ENCODE results near the gene CHKA.

Gene CHKA

DNA sequence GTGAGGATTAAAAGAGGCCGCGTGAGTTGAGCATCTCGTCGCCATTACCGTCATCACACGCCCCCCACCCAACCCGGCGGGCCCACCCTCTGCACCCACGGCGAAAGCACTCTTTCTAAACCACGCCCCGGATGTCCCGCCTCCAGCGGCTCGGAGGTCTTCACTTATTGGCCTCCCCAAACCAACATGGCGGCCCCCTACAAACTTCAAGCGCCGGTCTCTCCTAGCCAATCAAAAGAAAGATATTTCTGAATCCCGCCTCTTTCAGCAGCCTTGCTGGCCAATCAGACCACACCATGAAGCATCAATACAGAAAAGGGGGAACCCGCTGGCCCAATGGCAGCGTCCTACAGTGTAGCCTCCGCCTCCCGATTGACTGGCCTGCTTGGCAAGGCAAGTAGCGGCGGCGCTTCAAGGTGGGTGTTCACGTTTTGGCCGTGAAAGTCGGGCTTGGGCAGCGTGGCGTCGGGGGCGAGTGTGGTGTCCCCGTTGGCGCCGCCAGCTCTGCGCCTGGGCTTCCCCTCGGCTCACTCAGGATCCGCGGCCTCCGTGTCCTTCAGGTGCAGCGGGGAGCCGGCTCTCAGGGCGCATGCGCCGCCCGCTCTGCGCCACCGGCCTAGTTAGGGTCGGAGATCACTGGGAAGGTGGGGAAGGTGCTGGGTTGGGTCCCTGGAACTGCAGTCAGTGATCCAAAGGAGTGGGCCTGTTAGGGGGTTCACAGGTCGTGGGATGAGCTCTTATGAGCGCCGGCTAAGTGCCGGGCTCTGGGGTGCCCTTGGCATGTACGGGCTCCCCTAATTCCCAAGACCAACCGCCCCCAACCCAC, 90.7 kb downstream of the CHKA start, which contains the start of gene NDUFS8:
TSS of gene NDUFS8 (plus strand) at position 364 of the 826 bp plus-strand sequence. CDS start 1,471 bp downstream, outside the sequence.
- peak; percentile 99 for DNase-seq

DNA sequence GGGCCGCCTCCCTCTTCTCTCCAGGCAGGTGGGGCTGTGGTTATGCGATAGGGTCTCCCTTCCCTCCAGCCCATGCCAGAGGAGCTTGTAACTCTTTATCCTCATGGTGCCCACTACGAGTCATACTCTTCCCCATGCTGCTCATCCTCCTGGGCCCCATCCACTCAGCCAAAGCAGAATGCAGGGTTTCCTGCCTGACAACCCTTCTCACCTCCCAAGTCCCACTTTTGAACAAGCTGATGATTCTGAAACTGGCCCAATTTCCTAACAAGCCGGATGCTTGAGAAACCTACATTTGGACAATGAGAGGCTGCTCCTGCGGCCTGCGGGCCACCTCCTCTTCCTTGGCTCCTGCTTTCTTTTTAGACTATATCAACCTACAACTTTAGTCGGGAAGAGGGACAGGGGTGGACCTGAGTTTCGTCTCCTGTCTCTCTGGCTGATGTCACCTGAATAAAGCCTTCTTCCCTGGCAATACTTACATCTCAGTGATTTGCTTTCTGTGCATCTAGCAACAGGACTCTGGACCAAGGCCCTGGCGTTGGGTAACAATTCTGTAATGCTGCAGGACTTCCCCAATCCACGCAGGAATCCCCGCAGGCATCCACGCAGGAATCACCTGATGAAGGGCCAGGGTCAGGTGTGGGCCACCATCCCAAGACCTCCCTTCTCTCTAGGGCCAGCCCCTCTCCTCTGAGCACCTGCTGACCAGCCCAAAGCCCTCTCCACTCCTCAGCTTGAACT, 92.2 kb downstream of the CHKA start:
- peak; percentile 70 for DNase-seq

DNA sequence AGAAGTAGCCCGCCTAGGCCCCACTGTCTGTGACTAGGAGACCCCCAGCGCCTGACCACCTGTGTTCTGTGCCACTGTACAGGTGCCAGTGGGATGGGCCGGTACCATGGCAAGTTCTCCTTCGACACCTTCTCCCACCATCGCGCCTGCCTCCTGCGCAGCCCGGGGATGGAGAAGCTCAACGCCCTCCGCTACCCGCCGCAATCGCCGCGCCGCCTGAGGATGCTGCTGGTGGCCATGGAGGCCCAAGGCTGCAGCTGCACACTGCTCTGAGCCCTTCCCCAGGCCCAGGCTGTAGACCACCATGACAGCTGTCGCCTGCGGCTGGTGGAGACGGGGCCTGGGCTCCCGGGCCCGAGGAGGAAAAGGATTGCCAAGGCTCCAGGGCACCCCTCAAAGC, 93.5 kb downstream of the CHKA start:
- DNase-seq: no peak

DNA sequence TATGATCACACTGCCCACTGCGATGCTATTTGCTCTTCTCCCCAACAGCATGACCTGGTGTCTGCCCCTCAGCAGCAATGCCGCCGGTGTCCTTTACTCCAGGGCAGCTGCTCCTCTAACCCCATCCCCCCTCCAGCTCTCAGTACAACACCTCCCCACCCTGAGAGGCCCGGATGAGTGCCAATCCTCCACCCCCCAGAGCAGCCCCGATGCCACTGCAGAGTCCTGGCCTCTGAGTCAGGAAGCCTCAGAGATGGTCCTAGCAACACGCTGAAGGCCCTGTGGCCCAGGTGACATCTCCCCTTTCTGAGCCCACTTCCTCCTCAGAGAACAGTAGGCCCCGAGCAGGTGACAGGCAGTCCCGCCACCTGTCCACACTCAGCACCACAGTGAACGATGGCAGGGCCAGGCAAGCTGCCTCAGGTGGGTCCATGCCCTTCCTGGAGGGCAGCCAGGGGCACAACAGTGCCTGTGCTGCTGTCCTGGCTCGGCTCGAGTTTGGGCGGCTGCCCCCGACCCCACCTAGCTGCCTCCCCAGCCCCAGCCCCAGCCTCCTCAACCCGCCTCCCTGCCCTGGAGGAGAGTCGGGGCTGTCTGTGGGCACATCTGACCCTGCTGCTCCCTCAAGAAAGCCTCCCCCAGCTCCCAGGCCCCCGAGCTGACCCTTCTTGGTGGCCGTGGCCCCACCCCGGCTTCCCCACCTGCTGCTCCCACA, 94.6 kb downstream of the CHKA start:
- no peak for DNase-seq

DNA sequence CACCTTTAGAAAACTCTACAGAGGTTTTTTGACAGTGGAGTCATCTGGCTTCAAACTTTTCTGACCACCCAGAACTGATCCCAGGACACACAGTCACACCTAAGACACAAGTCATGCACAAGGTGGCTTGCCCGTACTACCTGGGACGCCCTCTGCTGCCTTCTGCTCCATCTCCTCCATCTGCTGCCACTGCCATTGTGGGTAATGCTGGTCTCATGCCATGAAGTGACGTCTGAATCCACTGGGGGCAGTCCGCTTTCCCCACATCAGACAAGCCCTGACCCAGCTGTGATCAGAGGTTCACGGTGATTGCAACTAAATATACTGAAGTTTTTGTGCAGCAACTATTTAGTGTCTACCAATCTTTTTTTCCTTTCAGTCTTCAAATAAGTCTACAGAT, 96.1 kb downstream of the CHKA start:
- DNase-seq: no peak

DNA sequence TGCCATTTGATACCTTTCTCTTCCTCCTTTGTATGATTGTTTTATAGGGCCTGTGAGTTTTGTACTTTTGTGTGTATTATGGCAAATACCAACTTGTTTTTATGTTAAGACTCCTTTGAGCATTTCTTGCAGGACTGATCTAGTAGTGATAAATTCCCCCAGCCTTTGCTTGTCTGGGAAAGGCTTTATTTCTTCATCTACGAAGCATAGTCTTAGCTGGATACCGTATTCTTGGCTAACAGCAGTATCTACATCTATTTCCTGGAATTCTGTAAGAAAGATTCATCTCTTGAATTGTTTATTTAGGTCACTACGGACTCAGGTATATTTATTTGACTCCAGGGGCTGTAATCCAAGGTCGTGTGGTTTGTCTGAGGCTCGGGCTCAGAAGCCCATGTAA, 96.7 kb downstream of the CHKA start:
- DNase-seq: no peak

DNA sequence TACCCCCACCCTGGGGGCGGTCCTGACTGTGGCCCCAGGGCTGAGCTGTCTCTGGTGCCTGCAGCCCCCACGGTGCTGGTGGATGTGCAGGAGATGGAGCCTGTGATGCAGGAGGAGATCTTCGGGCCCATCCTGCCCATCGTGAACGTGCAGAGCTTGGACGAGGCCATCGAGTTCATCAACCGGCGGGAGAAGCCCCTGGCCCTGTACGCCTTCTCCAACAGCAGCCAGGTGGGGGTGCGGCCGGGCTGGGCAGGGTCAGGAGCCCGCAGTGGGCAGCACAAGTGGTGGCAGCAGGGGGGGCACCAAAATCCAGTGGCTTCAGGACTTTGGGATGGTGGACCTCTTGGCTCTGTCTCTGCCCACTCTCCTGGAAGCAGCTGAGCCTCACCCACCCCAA, 98.7 kb downstream of the CHKA start:
- DNase-seq: no peak

DNA sequence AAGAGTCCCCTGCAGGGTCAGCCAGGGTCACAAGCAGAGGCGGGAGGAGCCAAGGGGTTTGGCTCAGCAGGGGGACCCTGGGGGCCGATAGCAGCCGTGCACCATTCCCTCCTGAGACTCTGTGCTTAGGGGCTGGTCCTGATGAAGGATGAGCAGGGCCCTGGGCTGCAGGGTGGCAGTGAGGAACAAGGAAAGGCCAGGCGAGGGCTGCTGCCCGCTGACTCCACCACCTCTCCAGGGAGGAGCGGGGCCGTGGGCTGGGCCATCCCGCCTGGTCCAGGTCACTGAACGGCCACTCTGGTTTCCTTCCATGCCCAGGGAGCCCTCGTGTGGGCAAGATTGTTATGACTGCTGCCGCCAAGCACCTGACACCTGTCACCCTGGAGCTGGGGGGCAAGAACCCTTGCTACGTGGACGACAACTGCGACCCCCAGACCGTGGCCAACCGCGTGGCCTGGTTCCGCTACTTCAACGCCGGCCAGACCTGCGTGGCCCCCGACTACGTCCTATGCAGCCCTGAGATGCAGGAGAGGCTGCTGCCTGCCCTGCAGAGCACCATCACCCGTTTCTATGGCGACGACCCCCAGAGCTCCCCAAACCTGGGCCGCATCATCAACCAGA, 99.9 kb downstream of the CHKA start:
- no peak for DNase-seq

DNA sequence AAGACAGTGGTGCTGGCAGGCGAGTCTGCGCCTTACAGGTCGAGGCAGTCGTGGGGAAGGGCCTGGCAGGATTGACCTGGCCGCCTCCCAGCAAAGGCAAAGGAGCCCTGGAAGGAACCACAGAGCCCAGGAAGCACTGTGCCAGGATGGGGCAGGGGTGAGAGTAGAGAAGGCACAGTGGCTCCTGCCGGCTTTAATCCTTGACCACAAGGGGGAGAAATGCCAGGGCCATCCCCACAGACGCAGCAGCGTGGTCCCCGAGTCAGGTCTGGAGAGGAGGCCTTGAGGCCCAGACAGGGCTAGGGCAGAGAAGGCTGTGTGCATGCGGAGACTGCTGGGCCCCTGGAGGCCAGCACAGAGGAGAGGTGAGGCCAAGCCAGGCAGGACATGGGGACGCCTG, 100.6 kb downstream of the CHKA start:
- DNase-seq: peak; percentile 35

DNA sequence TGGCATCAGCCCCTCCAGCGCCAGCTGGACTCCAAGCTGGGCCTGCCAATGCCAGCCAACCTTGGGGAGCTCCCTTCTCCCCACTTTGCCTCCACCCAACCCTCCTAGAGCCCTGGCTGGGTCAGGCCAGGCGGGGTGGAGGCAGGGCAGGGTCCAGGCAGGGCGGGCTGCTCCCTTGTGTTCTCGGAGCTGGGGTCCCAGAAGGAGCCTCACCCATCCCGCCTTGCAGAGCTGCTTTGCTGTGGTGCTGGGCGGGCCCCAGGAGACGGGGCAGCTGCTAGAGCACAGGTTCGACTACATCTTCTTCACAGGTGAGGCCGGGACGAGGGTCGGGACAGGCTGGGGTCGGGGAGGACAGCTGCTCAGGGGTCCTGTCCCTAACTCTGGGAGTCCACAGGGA, 101.7 kb downstream of the CHKA start:
- DNase-seq: no peak

DNA sequence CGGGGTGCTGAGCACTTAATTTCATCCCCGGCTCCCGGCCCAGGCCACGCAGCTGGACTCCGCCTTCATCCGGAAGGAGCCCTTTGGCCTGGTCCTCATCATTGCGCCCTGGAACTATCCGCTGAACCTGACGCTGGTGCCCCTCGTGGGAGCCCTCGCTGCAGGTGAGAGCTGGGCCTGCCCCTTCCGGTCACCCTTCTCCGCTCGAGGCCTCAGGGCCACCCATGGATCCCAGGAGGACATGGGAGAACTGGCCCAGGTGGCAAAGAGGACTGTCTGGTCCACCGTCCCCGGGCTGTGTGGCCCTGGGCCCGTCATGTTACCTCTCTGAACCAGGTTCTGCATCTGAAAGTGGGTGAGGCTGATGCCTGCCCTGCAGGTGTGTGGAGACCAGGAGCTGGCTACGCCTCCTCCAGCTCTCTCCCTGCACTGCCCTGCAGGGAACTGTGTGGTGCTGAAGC, 102.4 kb downstream of the CHKA start:
- no peak for DNase-seq

DNA sequence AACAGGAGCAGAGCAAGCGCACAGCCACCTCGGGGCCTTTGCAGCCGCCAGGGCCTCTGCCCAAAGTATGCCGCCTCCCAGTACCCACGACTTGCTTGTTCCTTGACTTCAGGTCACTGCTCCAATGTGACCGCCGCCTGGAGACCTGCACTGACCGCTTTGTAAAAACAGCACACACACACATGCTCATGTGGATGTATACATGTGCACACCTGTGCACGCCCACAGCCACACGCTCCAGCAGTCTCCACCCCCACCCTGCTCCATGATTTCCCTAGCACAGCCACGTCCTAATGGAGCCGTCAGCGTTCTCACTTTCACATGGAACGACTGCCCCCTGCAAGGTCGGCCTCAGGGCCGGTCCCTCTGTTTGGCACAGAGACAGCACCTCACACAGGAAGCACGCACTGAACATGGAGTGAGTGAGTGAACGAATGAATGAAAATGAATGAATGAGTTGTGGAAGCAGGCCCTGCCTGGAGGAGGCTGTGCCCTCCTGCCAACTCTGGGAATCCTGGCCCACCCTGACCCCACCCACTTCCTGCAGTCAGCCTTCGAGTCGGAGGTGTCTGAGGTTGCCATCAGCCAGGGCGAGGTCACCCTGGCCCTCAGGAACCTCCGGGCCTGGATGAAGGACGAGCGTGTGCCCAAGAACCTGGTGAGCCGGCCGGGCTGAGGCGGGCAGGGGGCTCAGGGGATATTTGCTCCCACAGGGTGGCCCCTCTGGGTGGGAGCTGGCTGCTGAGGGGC, 103.0 kb downstream of the CHKA start:
- DNase-seq: no peak

DNA sequence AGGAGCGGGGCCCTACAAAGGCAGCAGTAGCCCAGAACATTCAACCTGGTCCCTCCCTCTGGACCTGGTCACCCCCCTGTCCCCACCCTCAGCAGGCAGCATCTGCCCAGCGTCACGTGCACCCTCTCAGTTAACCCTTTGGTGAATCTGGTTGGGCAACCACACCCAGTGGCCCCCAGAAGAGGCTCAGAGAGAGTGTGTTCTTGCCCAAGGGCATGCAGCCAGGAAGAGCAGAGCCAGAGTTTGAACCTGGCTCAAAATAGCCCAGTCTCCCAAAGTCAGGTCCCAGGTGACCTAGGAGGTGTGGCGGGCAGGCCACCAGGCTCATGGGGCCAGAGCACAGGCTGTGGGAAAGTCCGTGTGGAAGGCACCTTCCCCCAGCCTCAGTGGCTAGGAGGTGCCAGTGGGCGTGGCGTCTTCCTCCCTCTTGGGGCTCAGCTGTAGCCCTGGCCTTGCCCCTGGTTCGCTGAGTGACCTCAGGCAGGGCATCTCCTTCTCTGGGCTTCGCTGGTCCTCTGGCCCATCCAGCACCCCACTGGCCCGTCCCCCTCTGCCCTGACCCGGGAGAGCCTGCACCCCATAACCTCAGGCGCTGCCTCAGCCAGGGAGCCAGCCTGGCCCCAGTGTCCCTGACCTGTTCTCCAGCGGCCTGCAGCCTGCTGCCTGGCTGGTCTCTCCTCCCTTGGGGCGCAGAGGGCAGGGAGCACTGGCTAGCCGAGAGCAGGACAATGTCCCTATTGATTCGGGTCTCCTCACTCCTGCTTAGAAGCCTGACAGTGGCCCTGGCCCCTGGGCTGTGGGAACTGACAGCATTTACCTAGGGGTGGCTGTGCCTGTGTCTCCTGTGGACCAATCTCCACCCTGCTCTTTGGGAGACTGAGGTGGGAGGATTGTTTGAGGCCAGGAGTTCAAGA, 104.0 kb downstream of the CHKA start:
- no peak for DNase-seq

DNA sequence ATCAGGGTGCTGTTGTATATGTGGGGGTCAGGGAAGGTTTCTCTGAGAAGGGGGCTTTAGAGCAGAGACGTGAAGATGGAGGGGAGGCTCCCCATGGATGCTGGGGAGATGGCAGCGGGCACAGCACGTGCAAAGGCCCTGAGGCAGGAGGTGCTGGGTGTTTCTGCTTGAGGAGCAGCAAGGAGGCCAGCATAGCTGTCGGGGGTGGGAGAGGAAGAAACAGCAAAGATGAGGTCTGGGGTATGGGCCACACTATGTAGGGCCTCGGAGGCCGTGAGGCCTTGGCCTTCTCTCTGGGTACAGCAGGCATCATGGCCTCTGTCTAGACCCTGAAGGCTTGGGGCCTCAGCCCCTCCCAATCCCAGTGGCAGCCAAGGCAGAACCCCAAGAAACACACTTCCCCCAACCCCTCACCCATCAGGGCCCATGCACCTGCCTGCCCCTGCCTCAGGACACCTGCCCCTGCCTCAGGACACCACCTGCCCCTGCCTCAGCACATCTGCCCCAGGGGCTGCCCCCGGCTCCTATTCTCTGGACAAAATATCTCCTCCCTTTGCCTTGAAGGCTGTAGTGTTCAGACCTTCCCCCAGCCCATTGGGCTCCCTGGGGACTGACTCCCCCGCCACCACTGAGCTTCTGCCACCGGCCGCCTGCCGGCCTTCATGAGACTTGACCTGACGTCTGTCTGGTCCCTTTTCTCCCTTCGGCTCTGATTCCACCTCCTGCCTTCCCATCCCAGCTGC, 104.9 kb downstream of the CHKA start:
- DNase-seq: no peak

DNA sequence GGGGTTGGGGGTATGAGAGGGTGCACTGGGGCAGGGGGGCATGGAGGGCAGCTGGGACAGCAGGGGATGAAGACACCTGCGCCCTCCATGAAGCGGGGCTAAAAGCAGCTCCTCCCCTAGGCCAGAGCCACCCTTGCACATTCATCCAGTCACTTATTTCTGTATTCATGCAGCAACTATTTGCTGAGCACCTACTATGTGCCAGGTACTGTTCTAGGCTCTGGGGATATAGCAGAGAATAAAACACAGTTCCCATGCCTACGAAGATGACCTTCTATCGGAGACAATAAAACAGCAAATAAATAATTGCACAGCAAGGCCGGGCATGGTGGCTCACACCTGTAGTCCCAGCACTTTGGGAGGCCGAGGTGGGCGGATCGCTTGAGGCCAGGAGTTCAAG, 105.7 kb downstream of the CHKA start:
- no peak for DNase-seq

DNA sequence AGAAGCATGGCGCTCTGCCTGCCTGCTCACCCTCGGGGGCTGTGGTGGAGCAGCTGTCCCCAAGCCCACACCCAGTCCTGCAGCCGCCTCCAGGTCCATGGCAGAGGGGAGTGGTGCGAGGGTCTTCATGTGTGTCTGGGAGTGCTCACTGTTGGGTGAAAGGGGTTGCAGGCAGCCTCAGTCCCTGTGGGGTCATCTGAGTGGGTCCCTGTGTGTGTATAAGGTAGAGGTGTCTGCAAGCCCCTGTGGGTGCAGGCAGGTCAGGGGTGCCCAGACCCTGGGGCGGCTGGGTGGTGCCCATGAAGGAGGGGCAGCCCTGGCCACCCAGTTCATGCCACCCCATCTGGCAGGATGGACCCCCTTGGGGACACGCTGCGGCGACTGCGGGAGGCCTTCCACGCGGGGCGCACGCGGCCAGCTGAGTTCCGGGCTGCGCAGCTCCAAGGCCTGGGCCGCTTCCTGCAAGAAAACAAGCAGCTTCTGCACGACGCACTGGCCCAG, 106.2 kb downstream of the CHKA start:
- no peak for DNase-seq

DNA sequence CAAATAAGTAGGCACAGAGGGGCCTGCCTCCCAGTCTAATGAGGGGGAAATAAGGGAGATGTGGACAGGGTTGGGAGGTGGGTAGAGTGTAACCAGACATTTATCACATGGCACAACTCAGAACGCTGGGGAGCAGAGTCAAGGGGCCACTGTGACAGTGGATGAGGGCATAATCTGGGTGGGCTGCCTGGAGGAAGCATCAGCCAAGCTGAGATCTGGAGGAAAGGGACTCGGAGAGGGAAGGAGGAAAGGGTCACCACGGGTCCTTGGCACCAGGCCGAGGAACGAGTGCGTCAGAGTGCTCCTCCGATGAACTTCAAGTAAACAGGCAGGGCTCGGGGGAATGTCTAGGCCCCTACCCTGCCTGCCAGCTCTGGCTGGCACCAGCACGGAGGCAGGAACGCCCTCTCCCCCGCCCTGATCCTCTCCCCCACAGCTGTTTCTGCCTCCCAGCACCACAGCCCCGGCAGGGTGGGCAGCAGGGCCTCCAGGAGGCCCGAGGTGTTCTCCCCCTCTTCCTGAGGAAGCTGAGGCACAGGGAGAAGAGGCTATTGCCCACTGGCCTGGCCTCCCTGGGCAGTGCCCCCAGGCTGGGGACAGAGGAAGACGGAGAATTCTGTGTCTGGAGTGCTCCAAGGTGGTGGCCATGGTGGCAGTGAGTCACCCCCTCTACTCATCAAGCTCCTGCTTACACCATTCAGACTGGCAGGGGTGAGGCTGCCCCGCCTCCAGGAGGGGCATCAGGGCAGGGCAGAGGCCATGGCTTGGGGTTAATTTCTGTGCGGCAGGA, 106.8 kb downstream of the CHKA start:
- peak; percentile 61 for DNase-seq

DNA sequence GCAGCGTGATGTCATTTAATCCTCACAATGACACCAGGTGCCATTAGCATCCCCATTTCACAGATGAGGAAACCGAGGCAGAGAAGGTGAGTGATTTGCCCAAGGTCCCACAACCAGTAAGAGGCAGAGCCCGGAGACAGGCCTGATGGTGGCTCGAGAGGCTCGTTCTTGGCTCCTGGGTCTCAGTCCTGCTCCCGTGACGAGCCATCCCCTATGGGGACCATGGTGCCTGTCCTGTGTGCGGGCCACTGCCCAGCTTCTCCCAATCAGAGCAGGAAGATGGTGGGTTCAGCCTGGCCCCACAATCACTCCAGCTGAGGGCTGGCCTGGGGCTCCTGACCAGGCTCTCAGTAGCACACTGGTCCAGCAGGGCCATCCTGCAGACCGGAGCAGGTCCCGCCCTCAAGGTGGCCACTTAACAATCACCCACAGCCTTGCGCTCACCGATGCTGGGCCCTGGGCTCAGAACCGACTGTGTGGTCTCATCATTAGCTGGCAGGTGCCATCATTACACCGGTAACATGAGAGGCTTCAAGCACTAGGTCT, 107.5 kb downstream of the CHKA start:
- no peak for DNase-seq
